H1 (cell line): ENCODE results near the gene UBE2B. TPM values are rescaled to one million over a fixed set of nuclear protein-coding genes. Genes with fewer than 3 reads are reported as not detected.

Experiments
- CTCF ChIA-PET: fragments of 300-600 bp; sonication (Branson Sonifier 250); formaldehyde crosslinking; loops from one replicate; lab custom pipeline; 2021; ENCODE audit not compliant: partially characterized antibody; lab: Charles Lee
- POLR2A ChIA-PET: fragments of 300-600 bp; sonication (Branson Sonifier 250); formaldehyde crosslinking; loops from one replicate; lab custom pipeline; 2021; ENCODE audit warnings: inconsistent platforms; ENCODE audit not compliant: partially characterized antibody; lab: Charles Lee
- DNase-seq, 2 experiments: peaks; one replicate each; pipeline versions ENCODE4 v3.0.0 to v3.0.0-alpha.2; 2010 to 2022; ENCODE audit warnings: low spot score in 2 of 2, low read depth in 1 of 2, mixed read lengths in 1 of 2
- FAIRE-seq: peaks from 2 replicates; lab custom pipeline; 2011; peaks lifted over from hg19 to GRCh38; lab: Jason Lieb, UNC
- H2AFZ ChIP-seq: 2 replicates; pipeline ENCODE4 v1.8.1; 2012; ENCODE audit warnings: low read length, inconsistent platforms
- H2AK5ac ChIP-seq: 2 replicates; pipeline ENCODE4 v1.6.1; 2013; ENCODE audit warnings: low read depth, low read length
- H2BK120ac ChIP-seq: replicated peaks from 2 replicates; pipeline ENCODE3; 2013; ENCODE audit warnings: low read depth, low read length, inconsistent platforms
- H2BK12ac ChIP-seq: 2 replicates; pipeline ENCODE4 v1.6.1; 2013; ENCODE audit warnings: low read depth, low read length
- H2BK15ac ChIP-seq: 2 replicates; pipeline ENCODE4 v1.6.1; 2013; ENCODE audit warnings: low read length
- H2BK20ac ChIP-seq: 2 replicates; pipeline ENCODE4 v1.6.1; 2013; ENCODE audit warnings: low read length
- H2BK5ac ChIP-seq: 2 replicates; pipeline ENCODE4 v1.6.1; 2013; ENCODE audit warnings: low read depth, low read length
- H3K14ac ChIP-seq: 2 replicates; pipeline ENCODE4 v1.6.1; 2013; ENCODE audit warnings: inconsistent platforms; ENCODE audit not compliant: insufficient read length
- H3K18ac ChIP-seq: 2 replicates; pipeline ENCODE4 v1.6.1; 2013; ENCODE audit warnings: low read length; ENCODE audit errors: extremely low read depth
- H3K23ac ChIP-seq: 2 replicates; pipeline ENCODE4 v1.6.1; 2013; ENCODE audit warnings: inconsistent platforms; ENCODE audit not compliant: insufficient read length
- H3K23me2 ChIP-seq: 2 replicates; pipeline ENCODE4 v1.6.1; 2013; ENCODE audit warnings: low read depth, low read length
- H3K27ac ChIP-seq: 2 replicates; pipeline ENCODE4 v1.6.1; 2011; ENCODE audit warnings: low read depth, low read length, inconsistent platforms
- H3K27me3 ChIP-seq, 4 experiments: replicated peaks in 1 of 4; 1 replicate in 1 of 4; 2 replicates in 3 of 4; pipeline versions ENCODE4 v1.6.1 to v1.8.1; 2011 to 2013; ENCODE audit warnings: low read length in 3 of 4, mild to moderate bottlenecking in 3 of 4, inconsistent platforms in 2 of 4, mixed read lengths in 2 of 4, moderate library complexity in 1 of 4; ENCODE audit not compliant: control insufficient read depth in 3 of 4, insufficient read depth in 3 of 4; ENCODE audit errors: extremely low read depth in 1 of 4
- H3K36me3 ChIP-seq, 4 experiments: 2 replicates each; pipeline versions ENCODE4 v1.6.1 to v1.8.1; 2011 to 2013; ENCODE audit warnings: mild to moderate bottlenecking in 4 of 4, low read length in 3 of 4, moderate library complexity in 2 of 4, control low read depth in 1 of 4, inconsistent platforms in 1 of 4; ENCODE audit not compliant: insufficient read depth in 4 of 4, control insufficient read depth in 2 of 4
- H3K4ac ChIP-seq: replicated peaks from 2 replicates; pipeline ENCODE3; 2013; ENCODE audit warnings: low read length, low read depth, mixed read lengths, inconsistent platforms; ENCODE audit not compliant: insufficient read length
- H3K4me1 ChIP-seq, 4 experiments: replicated peaks in 1 of 4; 1 replicate in 1 of 4; 2 replicates in 3 of 4; pipeline versions ENCODE4 v1.6.1 to v1.8.1; 2011 to 2013; ENCODE audit warnings: low read length in 3 of 4, inconsistent platforms in 2 of 4, mixed read lengths in 1 of 4; ENCODE audit not compliant: insufficient read depth in 4 of 4, control insufficient read depth in 3 of 4
- H3K4me2 ChIP-seq, 2 experiments: 2 replicates each; pipeline versions ENCODE4 v1.6.1 to v1.8.1; 2011 to 2013; ENCODE audit warnings: low read depth in 2 of 2, low read length in 2 of 2, control low read depth in 1 of 2, inconsistent platforms in 1 of 2, mild to moderate bottlenecking in 1 of 2; ENCODE audit not compliant: insufficient read depth in 1 of 2
- H3K4me3 ChIP-seq, 4 experiments: fragments of 200-600, 300-600 bp in 1 of 4; sonication (generic), shearing (Covaris generic), sonication (Bioruptor Twin) in 1 of 4; 2 replicates each; pipeline versions ENCODE4 v1.5.1 to v1.8.1; 2011 to 2016; ENCODE audit warnings: low read length in 4 of 4, low read depth in 3 of 4, control low read depth in 2 of 4, inconsistent platforms in 2 of 4, mild to moderate bottlenecking in 2 of 4, mixed read lengths in 1 of 4, moderate library complexity in 1 of 4; ENCODE audit not compliant: insufficient read depth in 2 of 4; ENCODE audit errors: extremely low read depth in 1 of 4
- H3K56ac ChIP-seq: replicated peaks from 2 replicates; pipeline ENCODE3; 2013; ENCODE audit warnings: low read depth, mild to moderate bottlenecking, mixed read lengths, low read length, inconsistent platforms; ENCODE audit not compliant: insufficient read length
- H3K79me1 ChIP-seq: 2 replicates; pipeline ENCODE4 v1.6.1; 2013; ENCODE audit warnings: low read depth, low read length, control low read depth
- H3K79me2 ChIP-seq, 2 experiments: 2 replicates each; pipeline versions ENCODE4 v1.6.1 to v1.8.1; 2012 to 2013; ENCODE audit warnings: low read length in 2 of 2, mild to moderate bottlenecking in 2 of 2, inconsistent platforms in 1 of 2; ENCODE audit not compliant: insufficient read depth in 2 of 2, control insufficient read depth in 1 of 2
- H3K9ac ChIP-seq, 4 experiments: replicated peaks in 1 of 4; 1 replicate in 1 of 4; 2 replicates in 3 of 4; pipeline versions ENCODE4 v1.6.1 to v1.8.1; 2011 to 2013; ENCODE audit warnings: low read depth in 3 of 4, low read length in 3 of 4, control low read depth in 2 of 4, mild to moderate bottlenecking in 2 of 4, moderate library complexity in 2 of 4, inconsistent platforms in 1 of 4; ENCODE audit errors: extremely low read depth in 1 of 4
- H3K9me3 ChIP-seq, 2 experiments: 2 replicates each; pipeline versions ENCODE4 v1.6.1 to v1.8.1; 2012 to 2013; ENCODE audit warnings: mild to moderate bottlenecking in 2 of 2, moderate library complexity in 2 of 2, control low read depth in 1 of 2, inconsistent platforms in 1 of 2, low read depth in 1 of 2, low read length in 1 of 2, mixed read lengths in 1 of 2; ENCODE audit not compliant: insufficient read depth in 2 of 2
- H4K20me1 ChIP-seq, 2 experiments: replicated peaks in 1 of 2; 2 replicates each; pipeline versions ENCODE3 to v1.8.1; 2011 to 2013; ENCODE audit warnings: inconsistent platforms in 2 of 2, low read length in 2 of 2, mild to moderate bottlenecking in 1 of 2; ENCODE audit not compliant: insufficient read depth in 2 of 2, control insufficient read depth in 1 of 2
- H4K5ac ChIP-seq: 2 replicates; pipeline ENCODE4 v1.6.1; 2013; ENCODE audit warnings: low read length, low read depth, mixed read lengths, inconsistent platforms; ENCODE audit not compliant: insufficient read length
- H4K8ac ChIP-seq: 2 replicates; pipeline ENCODE4 v1.8.0; 2013; ENCODE audit warnings: mild to moderate bottlenecking, moderate library complexity, low read length, inconsistent platforms; ENCODE audit not compliant: insufficient read depth; ENCODE audit errors: extremely low read depth
- H4K91ac ChIP-seq: replicated peaks from 2 replicates; pipeline ENCODE3; 2013; ENCODE audit warnings: low read length, mixed read lengths, inconsistent platforms; ENCODE audit not compliant: insufficient read length
- BACH1 ChIP-seq: IDR thresholded peaks from 2 replicates; pipeline ENCODE4 v1.6.1; 2012; ENCODE audit warnings: low read length, improper control_type of control experiment
- CHD1 ChIP-seq: IDR thresholded peaks from 2 replicates; pipeline ENCODE4 v1.6.1; 2012; ENCODE audit warnings: low read depth, low read length, improper control_type of control experiment
- RAD21 ChIP-seq, 2 experiments: IDR thresholded peaks in 1 of 2; conservative IDR thresholded peaks in 1 of 2; 2 replicates each; pipeline ENCODE4 v1.6.1; 2011; ENCODE audit warnings: low read depth in 2 of 2, low read length in 2 of 2, improper control_type of control experiment in 1 of 2, inconsistent platforms in 1 of 2, mild to moderate bottlenecking in 1 of 2, moderate library complexity in 1 of 2
- SIN3A ChIP-seq, 2 experiments: IDR thresholded peaks in 1 of 2; conservative IDR thresholded peaks in 1 of 2; 2 replicates each; pipeline ENCODE4 v1.6.1; 2011 to 2012; ENCODE audit warnings: low read length in 2 of 2, improper control_type of control experiment in 1 of 2, low read depth in 1 of 2, mild to moderate bottlenecking in 1 of 2
- SP4 ChIP-seq: IDR thresholded peaks from 2 replicates; pipeline ENCODE4 v1.6.1; 2012; ENCODE audit warnings: low read length, inconsistent platforms
- TCF12 ChIP-seq: IDR thresholded peaks from 2 replicates; pipeline ENCODE4 v1.6.1; 2011; ENCODE audit warnings: low read depth, mild to moderate bottlenecking, low read length
- WGBS, 2 experiments: shearing (Covaris generic) in 1 of 2; methylation state at CpG; one replicate each; pipeline versions ENCODE4 v1.1.6 to v1.1.7; 2013 to 2015; ENCODE audit warnings: low lambda C conversion rate in 2 of 2, mixed read lengths in 2 of 2, inconsistent platforms in 1 of 2, low coverage in 1 of 2, missing lambda C conversion rate in 1 of 2; ENCODE audit not compliant: insufficient replicate concordance in 2 of 2, insufficient coverage in 1 of 2, insufficient read length in 1 of 2; ENCODE audit errors: extremely low coverage in 1 of 2, missing lambda C conversion rate in 1 of 2; 5-methylcytosine and 5-hydroxymethylcytosine counted together
- polyA plus RNA-seq, 7 experiments: library from polyadenylated mRNA; depleted of rRNA in 3 of 7; stranded (reverse) in 5 of 7; unstranded in 2 of 7; fragments of >200 nt in 5 of 7; fragments of 200-250 nt in 2 of 7; gene quantifications; 1 replicate in 5 of 7; 2 replicates in 1 of 7; 4 replicates in 1 of 7; pipeline versions ENCODE4 v1.2.1 to v1.2.3, GENCODE V29; 2011 to 2013; ENCODE audit warnings: missing spikeins in 2 of 7, mixed read lengths in 2 of 7
- total RNA-seq: library from RNA; stranded (reverse); fragmentation: NEBNext Ultra II Directional; extraction: Animal tissue kit (Norgen Biotek cat#: 25700); gene quantifications from 2 replicates; pipeline ENCODE4 v1.2.1, GENCODE V29; 2021
- TF ChIP-seq, protein P1 (sequence below): IDR thresholded peaks from 2 replicates; pipeline ENCODE4 v1.6.1; 2012; ENCODE audit warnings: inconsistent platforms

The UBE2B gene
- total and polyA plus RNA-seq, 2 of the 8 experiments (the other 6 are each of a cell fraction or from before 2014, with no cell fraction given): 15.9 to 46.8 TPM

- no peaks in the 10 kb centered on the region for H3K79me2 ChIP-seq
- H3K14ac ChIP-seq: no peak overlapping the region
- no peak overlapping the region for H3K27ac ChIP-seq
- CTCF ChIA-PET: no interaction called here
- H2BK20ac ChIP-seq: no peak overlapping the region
- POLR2A ChIA-PET: no interaction called here
- H3K36me3 ChIP-seq: no peaks in the 10 kb centered on the region
- no peak for DNase-seq
- WGBS, 2 experiments: 82% methylated on average over 2 of the region's 2 CpGs; no CpG with 5 or more reads in 1 of the 2 experiments
- H2BK12ac ChIP-seq: no peak overlapping the region
- no peak overlapping the region for H3K9ac ChIP-seq
- no peak overlapping the region for H3K4me2 ChIP-seq
- no peaks in the 10 kb centered on the region for H3K79me1 ChIP-seq
- H3K23ac ChIP-seq: no peak overlapping the region
- no peak overlapping the region for H4K8ac ChIP-seq
- no peak overlapping the region for H3K56ac ChIP-seq
- H2BK5ac ChIP-seq: no peak overlapping the region
- no peak overlapping the region for H2BK15ac ChIP-seq
- H4K20me1 ChIP-seq: no peaks in the 10 kb centered on the region
- no peaks in the 10 kb centered on the region for H3K23me2 ChIP-seq
- H3K27me3 ChIP-seq: no peaks in the 10 kb centered on the region
- H3K9me3 ChIP-seq: peaks cover 18% of the 10 kb centered on the region in 2 experiments
- no peak overlapping the region for H4K5ac ChIP-seq
- H2BK120ac ChIP-seq: no peak overlapping the region
- H2AK5ac ChIP-seq: no peak overlapping the region
- H3K4me1 ChIP-seq: no peaks in the 10 kb centered on the region
- no peak overlapping the region for H3K4me3 ChIP-seq
- no peak overlapping the region for H4K91ac ChIP-seq
- no peak overlapping the region for H3K4ac ChIP-seq
- FAIRE-seq: peak; percentile 28
- H2AFZ ChIP-seq: no peak overlapping the region
- no peak overlapping the region for H3K18ac ChIP-seq
- no peak for TF ChIP-seq CHD1
- no peak for TF ChIP-seq TCF12
- TF ChIP-seq SIN3A (conservative IDR thresholded peaks at IDR 0.05 in 1 of 2, IDR thresholded peaks at IDR 0.05 in 1 of 2; ENCODE audit: low read depth in 1 of 2, low read length in 2 of 2): no peak
- TF ChIP-seq SP4: no peak
- TF ChIP-seq, protein P1, sequence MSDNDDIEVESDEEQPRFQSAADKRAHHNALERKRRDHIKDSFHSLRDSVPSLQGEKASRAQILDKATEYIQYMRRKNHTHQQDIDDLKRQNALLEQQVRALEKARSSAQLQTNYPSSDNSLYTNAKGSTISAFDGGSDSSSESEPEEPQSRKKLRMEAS: no peak
- TF ChIP-seq BACH1: no peak
- no peak for TF ChIP-seq RAD21 (IDR thresholded peaks at IDR 0.05 in 1 of 2, conservative IDR thresholded peaks at IDR 0.05 in 1 of 2; ENCODE audit: low read depth in 2 of 2, low read length in 2 of 2)
These were observed 42.8 kb upstream of the UBE2B start for GRCh38 chr5:134328619-134329018.
